ENCODE measurements around the gene ULK4. TPM values are rescaled to one million over a fixed set of nuclear protein-coding genes. Genes with fewer than 3 reads are reported as not detected.
"Not testable (repeated sequence)": the region's sequence is repeated elsewhere in the genome, so short reads cannot be mapped to it uniquely, and the experiment has no call there.

Gene ULK4
- polyA plus RNA-seq, 1 donor = 6.3 TPM

DNA sequence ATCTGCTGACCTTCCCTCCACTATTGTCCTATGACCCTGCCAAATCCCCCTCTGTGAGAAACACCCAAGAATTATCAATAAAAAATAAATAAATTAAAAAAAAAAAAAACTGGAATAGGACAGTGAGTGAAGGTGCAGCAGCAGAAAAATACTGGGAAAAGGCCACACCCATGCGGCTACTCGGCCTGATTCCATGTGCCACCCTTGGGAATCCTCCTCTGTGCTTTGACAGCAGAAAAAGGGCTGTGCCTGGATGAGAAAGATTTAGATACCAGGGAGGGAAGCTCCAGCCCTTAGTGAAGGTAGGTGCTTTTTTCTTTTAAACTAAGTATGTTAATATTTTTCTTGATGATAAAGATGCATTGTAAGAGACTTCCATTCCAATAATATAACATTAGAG is 654.8 kb downstream of the ULK4 start:
- DNase-seq = no peak

DNA sequence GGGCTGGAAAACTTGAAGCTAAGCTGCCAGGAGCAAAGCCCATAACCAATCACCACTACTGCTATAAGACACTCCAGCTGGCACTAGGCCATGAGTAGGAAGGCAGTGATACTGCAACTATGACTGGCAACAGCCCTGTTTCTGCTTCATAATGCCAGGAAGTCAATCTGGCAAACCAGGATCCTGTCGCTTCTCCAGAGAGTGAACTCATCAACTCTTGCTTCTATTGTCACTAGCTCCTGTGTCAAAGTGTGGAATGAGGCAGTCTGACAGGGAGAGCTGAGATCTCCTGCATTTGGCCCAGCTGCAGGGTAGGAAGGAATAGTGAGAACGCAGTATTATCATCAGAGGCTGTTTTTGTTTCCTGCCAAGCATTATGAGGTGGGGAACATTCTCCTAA is 657.3 kb downstream of the ULK4 start:
- no peak for DNase-seq

DNA sequence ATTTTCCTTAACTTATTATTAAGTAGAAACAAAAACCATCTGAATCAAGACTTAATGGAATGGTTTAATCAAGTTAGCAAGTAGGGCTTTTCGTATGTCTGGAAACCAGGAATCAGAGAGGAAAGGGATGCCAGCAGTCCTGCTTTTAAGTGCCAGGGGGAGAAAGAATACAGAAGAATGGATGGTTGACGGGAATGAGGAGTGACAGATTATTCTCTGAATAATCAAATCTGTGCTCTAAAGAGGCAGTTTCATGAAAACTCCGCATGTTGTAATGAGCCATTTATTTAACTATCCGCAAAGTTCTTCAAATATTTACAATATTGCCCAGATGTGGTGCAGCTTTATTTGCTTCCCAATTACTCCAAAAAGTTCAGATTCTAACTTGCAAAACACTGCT is 659.6 kb downstream of the ULK4 start:
- DNase-seq = no peak

DNA sequence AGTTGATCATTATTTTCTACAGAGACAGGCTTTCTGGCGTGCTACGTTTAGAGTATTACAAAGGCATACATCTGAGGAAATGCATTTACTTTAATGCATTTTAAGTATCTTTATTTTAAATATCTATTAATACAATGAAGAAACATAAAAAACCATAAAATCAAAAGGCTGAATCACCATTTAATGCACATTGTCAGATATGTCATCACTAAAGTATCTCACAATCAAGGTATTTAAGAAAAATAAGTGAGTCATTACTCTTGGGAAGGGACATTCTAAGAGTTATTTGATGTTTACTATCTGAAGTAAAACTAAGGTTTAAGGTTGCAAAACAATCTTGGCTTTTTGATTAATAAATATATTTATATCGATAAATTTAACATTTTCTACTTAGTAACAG is 660.4 kb downstream of the ULK4 start:
- no peak for DNase-seq

DNA sequence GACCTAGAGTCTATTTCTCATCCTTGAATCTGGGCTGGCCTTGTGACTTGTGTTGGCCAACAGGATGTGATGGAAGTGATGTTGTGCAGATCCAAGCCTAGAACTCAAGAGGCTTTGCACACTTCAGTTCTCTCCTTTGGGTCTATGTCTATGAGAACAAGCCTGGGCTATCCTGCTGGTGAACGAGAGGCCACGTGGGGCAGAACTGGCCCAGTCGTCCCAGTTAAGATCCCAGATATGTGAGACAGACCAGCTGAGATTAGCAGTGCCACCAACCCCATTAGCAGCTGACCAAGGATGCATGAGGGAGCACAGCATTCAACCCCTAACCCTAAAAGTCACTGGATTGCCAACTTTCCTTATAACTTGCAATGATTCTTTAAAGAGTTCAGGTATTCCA is 662.9 kb downstream of the ULK4 start:
- DNase-seq = no peak

DNA sequence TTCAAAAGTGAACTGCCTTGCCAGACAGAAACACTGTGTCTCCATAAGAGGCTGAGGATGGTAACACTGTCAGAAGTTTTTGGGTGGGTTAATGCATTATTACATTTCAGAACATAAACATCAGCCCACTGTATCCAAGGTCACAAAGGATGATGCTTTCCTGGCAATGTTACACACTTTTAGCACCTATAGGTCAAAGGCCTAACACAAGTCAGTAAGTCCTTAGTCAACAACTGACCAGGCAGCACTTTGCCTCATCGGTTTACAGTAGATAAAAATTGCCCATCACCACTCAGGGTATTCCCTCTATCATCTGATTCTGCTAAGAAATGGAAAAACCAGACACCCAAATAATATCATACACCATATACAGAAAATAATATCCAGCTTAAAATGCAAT is 664.2 kb downstream of the ULK4 start:
- DNase-seq = no peak

DNA sequence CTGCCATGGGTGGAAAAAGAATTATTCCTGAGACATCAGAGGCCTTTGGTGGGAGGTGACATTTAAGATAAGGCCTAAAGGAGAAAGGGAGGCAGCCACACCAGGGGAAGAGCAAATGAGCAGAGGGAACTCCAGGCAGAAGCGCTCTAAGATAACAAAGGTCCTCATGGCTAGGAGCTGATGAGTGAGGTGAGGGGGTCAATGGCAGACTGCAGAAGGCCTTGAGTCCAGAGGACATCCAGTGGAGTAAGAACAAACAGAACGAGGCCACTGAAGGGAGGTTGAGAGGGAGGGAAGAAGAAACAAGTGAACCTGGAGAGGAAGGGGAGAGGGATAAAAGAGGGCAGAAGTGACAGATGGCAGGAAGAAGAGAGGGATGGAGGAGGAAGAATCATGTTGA is 665.3 kb downstream of the ULK4 start:
- DNase-seq = no peak

DNA sequence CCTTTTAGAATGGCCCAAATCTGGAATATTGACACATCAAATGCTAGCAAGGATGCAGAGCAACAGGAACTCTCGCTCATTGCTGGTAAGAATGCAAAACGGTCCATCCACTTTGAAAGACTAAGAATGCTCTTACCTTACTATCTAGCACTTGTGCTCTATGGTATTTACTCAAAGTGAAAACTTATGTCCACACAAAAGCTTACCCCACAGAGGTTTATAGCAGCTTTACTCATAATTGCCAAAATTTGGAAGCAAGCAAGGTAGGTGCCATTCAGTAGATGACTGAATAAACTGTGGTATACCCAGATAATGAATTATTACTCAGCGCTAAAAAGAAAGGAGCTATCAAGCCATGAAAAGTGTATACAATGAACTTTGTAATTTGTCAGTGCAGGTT is 666.2 kb downstream of the ULK4 start:
- DNase-seq = no peak

DNA sequence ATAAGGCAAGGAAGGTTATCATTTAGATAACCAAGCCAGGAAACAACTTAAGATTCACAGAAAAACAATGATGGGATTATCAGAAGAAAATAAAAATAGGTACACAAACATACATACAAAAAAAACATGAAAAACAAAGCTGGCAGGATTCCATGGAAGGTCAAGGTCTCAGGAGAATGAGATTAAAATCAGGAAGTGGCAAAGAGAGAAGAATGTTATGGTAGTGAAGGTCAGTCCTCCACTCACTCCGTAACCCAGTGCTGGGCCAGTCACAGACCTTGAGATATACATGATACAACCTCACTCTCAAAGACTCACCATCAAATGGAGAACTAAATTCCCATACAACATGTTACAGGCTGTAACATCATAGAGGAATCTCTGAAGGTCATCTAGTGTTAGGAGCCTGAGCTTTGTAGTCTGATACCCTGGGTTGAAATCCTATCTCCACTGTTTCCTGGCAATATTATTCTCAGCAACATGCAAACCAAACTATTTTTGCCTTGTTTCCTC is 668.7 kb downstream of the ULK4 start:
- no peak for DNase-seq

DNA sequence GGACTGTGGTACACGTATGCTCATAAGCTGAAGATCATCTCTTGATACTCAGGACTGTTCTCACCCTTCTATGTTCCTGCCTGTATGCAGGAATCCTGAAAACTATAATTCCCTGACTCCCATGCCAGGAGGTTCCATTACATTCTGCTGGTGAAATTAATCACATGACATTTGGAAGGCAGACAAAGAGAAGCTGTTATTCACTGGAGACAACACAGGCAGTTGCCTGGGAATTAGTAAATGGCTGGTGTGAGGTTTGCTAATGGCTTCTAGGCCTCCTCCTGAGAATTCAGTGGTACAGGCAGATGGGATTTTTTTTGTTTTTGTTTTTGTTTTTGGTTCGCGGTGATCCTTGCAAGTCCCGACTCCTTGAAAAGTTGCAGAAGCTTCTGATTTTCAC is 671.2 kb downstream of the ULK4 start:
- no peak for DNase-seq

DNA sequence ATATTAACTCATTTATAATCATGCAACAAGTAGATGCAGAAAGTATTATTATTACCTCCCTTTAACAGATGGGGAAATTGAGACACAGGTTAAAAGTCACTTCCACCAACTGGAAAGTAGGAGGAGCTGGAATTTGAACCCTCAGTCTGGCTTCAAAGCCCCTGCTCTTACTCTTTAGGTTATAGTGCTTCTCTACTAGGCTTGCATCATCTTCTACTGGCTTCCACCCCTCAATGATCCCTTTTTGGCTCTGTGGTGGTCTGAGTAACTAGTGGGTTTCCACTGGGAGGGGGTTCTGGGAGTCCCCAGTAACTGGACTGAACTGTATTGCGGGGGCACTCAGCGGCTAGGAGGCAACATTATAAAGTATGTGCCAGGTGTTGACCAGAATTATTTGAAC is 671.6 kb downstream of the ULK4 start:
- no peak for DNase-seq

DNA sequence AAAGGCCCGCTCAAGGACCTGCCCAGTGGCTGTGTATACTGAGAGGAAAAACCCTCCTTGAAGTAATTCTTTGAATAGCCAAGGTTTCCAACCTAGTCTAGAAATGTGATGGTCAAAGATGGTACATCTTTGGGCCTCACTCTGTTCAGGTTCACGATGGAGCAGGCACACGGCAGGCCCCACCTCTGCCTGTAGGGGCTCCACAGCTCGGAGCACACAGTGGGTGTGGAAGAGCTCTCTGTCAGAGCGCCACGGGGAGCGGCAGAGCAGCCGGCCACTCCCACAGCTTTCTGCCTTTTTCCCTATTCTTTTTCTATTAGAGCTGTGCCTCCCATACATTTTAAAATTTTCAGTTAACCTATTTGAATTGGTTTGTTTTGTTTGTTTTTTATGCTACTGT is 673.1 kb downstream of the ULK4 start:
- DNase-seq = no peak

DNA sequence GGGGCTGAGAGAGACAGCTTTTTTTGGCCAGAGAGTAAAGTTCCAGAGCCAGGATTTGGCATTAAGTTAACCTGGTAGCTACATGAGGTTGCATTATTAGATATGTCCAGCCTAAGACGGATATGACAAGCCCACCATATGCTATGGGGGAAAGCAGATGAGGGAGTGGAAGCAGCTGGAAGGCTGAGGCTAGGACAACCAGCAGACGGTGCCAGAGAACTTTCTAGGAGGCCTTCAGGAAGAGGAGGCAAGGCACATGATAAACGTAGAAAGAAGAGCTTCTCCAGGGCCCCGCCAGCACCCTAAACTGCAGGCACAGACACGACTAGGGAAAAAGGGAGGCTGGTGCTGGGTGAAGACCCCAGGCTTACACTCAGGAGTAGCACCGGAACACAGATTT is 675.6 kb downstream of the ULK4 start:
- DNase-seq = no peak

DNA sequence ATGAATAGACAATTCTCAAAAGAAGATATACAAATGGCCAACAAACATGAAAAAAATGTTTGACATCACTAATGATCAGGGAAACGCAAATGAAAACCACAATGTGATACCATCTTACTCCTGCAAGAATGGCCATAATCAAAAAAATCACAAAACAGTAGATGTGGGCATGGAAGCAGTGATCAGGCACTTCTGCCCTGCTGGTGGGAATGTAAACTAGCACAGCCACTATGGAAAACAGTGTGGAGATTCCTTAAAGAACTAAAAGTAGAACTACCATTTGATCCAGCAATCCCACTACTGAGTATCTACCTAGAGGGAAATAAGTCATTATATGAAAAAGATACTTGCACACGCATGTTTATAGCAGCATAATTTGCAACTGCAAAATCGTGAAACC is 677.0 kb downstream of the ULK4 start:
- DNase-seq = not testable (repeated sequence)

DNA sequence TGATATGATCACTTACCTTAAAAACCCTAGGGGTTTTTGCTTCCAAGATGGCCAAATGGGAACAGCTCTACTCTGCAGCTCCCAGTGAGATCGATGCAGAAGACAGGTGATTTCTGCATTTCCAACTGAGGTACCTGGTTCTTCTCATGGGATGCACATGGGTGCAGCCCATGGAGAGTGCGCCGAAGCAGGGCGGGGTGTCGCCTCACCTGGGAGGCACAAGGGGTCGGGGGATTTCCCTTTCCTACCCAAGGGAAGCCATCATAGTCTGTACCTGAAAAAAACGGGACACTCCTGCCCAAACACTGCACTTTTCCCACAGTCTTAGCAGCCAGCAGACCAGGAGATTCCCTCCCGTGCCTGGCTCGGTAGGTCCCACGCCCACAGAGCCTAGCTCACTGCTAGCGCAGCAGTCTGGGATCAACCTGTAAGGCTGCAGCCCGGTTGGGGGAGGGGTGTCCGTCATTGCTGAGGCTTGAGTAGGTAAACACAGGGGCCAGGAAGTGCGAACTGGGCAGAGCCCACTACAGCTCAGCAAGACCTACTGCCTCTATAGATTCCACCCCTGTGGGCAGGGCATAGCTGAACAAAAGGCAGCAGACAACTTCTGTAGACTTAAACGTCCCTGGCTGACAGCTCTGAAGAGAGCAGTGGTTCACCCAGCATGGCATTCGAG is 684.0 kb downstream of the ULK4 start:
- DNase-seq = no peak

DNA sequence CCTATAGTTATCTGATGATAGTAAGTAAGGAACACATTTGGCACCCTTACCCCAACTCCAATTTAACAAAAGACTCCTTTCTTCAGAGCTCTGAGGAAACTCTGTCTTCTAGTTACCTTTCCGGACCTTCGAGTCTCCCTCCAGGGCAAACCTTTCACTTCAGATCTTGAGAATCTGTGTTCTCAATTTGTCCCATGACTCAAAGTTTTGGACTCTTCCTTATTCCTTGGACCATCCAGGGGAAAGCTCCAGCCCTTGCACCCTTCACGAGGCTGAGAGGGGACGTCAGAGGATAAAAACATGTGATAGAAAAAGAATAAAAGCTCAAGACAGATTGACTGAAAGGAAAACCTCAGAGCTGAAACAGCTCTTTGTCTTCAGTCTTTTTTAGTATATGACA is 685.7 kb downstream of the ULK4 start:
- DNase-seq = no peak

DNA sequence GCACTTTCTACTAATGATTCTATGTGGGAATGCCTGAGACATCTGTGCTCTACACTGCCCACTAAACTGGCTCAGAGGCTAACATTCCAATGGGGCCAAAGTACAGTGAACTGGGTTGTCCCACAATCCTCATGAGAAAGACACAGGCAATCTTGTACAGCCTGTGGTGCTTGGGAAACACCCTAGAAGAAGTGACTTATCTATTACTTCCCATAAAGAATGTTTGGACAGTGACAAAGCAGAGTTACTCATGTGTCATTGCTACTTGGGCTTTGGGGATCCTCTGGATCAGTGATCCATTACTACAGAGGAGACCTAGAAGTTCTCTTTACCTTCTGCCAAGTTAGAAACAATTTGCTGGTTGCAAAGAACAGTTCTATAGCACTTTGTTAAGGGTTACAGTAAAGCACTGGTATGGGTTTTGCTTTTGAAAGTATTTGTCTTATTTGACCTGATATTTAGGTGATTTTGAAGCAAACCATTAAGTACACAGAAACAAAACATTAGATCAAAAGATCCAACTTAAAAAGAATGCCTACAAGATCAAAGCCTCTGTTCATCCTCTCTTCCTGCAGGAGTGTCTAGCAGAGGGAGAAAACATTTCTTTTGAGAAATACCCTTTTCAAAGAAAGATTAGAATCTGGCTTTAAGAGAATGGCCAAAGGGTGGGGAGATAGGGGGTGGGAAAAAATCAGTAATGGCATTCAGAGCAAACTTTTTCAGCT is 686.8 kb downstream of the ULK4 start:
- no peak for DNase-seq

DNA sequence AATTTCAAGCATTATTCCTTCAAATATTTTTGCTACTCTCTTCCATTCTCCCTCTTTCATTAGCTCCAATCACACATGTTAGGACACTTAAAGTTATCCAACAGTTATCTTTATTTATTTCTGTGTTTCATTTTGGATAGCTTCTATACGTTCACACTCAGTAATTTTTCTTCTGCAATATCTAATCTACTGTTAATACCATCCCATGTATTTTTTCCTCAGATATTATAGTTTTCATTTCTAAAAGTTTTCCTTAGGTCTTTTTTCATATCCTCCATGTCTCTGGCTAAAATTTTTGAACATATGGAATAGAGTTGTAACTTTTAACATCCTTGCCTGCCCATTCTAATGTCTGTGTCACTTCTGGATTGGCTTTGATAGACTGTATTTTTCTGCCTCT is 689.2 kb downstream of the ULK4 start:
- DNase-seq = no peak

DNA sequence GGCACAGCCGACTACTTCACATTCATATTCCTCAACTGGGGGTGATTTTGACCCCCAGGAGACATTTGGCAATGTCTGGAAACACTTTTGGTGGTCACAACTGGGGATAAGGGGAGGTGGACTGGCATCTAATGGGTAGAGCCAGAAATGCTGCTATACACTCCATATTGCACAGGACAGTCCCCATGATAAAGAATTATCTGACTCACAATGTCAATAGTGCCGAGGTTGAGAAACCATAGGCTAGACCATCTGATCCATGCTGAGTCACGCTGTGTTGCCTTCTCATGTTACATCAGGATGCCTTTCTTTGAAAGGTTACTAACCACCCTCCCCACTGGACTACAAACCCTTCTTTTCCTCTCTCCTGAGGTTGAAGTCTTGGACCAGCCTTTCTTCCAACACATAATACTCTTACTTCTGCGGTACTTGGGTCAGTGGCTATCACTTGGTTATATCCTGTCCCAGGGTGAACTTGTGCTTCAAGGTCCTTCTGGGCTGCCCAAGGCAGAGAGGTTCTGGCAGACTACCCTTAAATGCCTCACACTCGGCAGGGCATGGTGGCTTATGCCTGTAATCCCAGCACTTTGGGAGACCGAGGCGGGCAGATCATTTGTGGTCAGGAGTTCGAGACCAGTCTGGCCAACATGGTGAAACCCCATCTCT is 693.8 kb downstream of the ULK4 start:
- DNase-seq = no peak

DNA sequence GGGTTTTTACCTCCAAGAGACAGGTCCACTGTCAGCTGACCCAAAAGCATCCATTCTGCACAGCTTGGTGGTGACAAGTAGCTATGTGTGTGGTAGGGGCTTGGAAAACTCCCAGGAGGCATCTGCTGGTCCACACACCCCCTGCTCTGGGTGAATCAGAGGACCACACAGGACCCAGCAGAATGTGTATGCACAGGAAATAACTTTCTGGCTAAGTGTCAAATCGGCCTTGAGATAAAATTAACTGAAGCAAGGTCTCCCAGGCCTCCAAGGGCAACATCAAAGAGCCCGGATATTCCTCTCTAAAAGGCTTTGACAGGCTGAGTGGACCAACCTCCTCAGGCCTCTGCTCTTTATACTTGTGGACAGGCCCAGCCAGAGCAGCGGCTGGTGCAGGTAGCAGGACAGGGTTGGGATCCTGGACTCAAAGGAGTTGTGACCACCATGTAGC is 696.1 kb downstream of the ULK4 start:
- no peak for DNase-seq

DNA sequence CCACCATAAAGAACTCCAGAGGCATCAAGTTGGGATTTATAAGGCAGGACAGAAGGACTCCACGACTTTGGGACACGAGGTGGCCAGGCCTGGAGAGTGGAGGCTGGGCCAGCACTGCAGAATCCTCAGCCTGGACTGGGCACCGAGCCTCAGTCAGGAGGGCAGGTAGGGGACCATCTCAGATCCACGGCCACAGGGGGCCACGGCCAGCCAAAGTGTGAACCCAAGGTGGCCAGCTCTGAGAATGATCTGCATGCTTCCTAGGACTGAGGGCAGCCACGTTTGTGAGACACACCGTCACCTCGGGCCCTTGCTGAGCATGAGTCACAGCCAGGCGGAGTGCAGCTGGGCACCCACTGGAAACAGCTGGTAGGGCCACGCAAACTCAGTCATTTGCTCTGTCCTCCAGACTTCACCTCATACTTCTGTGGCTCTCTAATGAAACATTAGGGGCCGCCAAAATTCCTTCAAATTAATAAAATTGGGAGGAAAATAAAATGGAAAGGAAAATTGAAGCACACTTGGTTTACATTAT is 696.8 kb downstream of the ULK4 start:
- no peak for DNase-seq

DNA sequence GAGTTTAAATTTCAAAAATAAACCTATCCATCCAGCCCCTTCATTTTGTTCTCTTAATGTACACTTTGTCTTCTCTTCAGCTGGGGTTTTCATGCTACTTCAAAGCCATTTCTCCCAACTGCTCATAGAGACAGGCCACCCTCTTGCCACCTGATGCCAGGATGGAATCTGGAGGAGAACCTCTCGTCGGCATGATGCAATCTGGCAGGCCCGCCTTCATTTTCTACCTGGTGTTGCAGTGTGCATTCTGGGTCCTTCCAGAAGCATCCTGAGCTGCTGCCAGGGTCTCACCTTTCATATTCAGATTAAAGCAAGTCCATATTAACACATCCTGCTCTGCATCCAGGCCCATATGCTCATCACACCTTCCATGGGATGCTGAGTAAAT is 701.8 kb downstream of the ULK4 start:
- DNase-seq = no peak

DNA sequence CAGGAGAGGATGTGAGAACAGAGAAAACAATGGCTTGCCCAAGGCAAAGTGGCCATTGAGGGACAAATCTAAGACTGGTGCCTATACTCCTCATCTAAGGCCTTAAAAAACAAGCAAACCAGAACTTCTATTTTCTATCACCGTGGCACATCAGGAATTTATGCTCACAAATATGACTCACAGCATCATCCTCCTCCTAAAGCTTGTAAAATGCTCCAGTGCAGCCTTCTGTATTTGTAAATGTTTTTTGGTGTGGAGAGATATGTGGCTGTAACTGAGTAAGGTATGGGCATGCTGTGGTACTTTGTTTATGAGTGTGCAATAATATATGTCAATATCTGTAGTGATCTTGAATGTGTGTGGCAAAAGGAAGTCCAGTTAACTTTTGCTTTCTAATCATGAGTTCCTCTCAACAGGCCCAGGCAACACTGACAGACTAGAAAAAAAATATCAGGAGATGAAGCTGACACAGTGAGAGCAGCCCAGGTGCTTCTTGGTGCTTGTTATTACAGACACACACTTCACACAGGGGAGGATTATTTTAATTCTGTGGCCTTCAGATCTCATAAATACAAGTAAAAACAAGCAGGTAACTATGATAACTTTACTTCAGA is 702.3 kb downstream of the ULK4 start:
- no peak for DNase-seq

Data from left kidney (tissue), 2 donors.